Choroid plexus epithelial cell (primary cell): ENCODE results near the gene PHLDA3.

ENCODE experiments used
- DNase-seq: peaks from one replicate; pipeline ENCODE4 v3.0.0-alpha.2; 2010; ENCODE audit warnings: low read depth
- H3K4me3 ChIP-seq: 2 replicates; pipeline ENCODE4 v1.5.1; 2011; ENCODE audit warnings: low read depth, mild to moderate bottlenecking, control low read depth, low read length, moderate library complexity
- TF ChIP-seq, protein P1 (sequence below): conservative IDR thresholded peaks from 2 replicates; pipeline ENCODE4 v1.5.1; 2011; ENCODE audit warnings: low read depth, mild to moderate bottlenecking, control low read depth, inconsistent platforms, low read length, moderate library complexity

The PHLDA3 gene

DNA sequence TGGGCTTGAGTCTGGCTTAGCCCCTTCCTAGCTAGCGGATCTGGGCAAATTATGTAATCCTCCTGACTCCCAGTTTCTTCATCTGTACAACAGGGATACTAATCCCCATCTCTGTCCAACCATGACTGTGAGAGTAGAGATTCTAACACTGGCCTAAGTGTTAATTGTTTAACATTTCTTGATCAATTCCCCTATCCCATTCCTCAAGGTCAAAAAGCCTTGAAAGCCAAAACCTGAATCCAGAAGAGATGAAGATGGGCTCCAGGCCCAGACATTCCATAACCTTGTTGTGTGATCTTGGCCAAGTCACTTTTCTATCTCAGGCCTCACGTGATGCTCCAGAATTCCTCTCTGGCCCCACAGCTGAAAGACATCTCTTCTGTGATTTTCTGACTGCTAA is 18.8 kb upstream of the PHLDA3 start:
- H3K4me3 ChIP-seq = no peak overlapping the region
- TF ChIP-seq, protein P1, sequence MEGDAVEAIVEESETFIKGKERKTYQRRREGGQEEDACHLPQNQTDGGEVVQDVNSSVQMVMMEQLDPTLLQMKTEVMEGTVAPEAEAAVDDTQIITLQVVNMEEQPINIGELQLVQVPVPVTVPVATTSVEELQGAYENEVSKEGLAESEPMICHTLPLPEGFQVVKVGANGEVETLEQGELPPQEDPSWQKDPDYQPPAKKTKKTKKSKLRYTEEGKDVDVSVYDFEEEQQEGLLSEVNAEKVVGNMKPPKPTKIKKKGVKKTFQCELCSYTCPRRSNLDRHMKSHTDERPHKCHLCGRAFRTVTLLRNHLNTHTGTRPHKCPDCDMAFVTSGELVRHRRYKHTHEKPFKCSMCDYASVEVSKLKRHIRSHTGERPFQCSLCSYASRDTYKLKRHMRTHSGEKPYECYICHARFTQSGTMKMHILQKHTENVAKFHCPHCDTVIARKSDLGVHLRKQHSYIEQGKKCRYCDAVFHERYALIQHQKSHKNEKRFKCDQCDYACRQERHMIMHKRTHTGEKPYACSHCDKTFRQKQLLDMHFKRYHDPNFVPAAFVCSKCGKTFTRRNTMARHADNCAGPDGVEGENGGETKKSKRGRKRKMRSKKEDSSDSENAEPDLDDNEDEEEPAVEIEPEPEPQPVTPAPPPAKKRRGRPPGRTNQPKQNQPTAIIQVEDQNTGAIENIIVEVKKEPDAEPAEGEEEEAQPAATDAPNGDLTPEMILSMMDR = no peak
- no peak for DNase-seq

DNA sequence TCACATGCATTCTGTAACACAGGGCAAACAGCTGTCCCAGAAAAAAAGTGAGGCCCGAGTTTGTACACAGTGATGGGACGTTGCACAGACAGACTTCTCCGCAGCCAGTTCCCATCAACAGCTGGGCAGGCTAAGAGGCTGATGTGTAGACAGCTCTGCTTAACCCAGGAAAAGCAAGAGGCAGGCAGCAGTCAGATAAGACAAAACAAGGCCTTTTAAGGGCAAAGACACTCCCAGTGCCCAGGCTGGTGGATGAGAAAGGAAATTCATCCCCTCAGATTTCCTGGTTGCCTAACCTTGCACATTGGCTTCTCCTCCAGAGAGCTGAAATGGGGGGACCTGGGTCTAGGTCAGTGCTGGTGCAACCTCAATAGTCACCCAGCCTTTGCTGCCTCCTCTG is 17.2 kb upstream of the PHLDA3 start:
- no peak overlapping the region for H3K4me3 ChIP-seq
- TF ChIP-seq, protein P1 = no peak
- peak; percentile 85 for DNase-seq

DNA sequence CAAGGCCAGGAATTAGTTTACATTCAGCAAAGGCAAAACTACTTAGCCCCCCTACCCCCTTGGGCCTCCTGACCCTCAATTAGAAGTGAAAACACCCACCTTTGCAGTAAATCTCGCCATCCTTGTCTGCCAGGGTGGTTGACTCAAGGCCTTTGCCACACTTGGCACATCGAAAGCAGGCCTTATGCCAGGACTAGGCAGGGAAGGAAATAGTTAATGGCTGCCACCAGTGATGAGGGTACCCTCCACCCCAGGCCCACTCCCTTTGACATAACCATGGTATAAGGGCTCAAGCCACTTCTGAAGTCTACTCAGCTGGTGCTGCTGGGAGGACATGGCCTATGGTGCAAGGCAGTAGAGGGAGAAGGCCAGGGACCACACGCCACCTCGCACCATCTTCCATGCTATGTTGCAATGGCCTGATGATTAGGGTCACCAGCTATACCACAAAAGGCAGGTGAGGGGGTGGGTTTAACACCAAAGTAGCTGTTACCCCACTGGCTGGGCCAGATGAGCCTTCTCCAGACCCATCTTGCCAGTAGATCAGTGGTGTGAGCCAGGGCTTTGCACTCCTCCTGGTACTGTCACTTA is 16.3 kb upstream of the PHLDA3 start:
- TF ChIP-seq, protein P1 = no peak
- no peak for DNase-seq
- H3K4me3 ChIP-seq = no peak overlapping the region

DNA sequence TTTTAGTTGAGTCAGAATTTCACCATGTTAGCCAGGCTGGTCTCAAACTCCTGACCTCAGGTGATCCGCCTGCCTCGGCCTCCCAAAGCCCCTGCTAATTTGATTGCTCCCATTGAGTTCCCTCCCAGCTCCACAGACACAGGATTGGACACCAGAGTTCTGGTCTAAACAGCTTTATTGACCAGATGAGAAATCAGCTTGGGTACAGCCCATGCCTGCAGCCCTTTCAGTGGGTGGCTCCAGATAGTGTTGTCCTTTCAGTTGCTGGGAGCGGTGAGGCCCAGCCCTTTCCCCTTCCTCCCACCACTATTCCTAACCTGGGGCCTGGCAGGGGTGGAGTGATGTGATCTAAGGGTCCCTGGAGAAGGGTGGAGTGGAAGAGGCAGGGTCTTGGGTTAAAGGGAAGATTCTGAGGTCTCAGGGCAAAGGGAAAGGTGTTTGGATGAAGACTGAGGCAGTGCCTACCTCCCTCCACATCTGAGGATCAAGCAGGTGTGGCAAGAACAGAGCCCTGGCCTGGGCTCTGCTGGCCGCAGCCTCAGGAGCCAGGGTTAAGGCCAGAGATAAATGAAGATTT is 14.5 kb upstream of the PHLDA3 start:
- TF ChIP-seq, protein P1 = no peak
- H3K4me3 ChIP-seq = no peak overlapping the region

DNA sequence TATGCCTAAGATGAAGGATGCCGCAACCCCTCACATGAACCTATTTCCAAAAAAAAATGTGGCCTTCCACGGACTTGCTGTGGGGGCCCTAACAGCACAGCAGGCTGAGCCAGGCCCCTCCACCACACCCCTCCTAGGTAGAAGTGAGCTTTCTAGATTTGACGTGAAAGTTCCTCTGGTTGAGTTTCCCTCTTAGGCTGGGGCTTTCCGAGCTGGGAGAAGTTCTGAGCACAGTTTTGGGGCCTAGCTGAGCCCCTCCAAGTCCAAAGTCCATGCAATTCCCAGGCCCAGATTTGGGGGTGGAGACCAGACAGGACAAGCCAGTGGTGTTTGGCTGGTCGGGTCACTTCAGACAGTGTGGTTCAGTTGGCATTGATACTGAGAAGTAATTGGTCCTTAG is 13.8 kb upstream of the PHLDA3 start:
- no peak overlapping the region for H3K4me3 ChIP-seq
- TF ChIP-seq, protein P1 = no peak
- no peak for DNase-seq

More for the DNA sequence above, 14.5 kb upstream of the PHLDA3 start:
- DNase-seq = no peak

DNA sequence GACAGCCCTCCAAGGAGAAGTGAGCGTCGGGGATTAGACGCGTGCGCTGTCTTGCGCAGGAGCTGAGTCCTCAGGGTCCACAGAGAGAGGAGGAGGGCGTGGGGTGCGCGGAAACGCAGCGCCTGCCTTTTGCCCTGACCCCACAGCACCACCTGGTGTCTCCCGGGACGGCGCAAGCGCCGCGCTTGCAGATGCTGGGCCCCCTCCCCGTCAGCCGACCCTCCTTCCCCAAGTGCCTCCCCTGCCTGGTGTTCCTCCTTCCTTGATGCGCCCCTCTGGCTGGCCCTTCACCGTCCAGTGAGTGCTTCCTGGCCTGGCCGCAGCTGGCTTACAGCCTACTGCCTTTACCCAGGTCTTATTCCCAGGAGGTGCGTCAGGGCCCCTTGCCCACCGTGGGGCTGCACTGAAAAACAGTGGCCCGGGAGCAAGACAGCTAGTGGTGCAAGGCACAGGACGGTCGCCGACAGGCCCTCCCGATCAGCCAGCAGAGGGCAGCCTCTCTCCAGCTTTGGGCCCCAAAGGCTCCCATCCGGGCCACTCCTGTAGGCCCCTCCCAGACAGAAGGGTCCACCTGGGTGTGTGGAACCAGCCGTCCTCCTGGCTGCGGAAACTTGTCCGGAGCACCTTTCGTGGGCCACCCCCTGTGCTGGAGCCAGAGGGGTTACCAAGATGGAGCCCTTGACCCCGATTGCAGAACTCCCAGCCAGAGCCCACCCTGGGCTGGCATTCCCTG is 12.9 kb upstream of the PHLDA3 start:
- TF ChIP-seq, protein P1 = peak; percentile 94
- peak overlapping the region; percentile 39 for H3K4me3 ChIP-seq
- DNase-seq = peak; percentile 91
